ENCODE results near the gene PHETA1.

The PHETA1 gene

DNA sequence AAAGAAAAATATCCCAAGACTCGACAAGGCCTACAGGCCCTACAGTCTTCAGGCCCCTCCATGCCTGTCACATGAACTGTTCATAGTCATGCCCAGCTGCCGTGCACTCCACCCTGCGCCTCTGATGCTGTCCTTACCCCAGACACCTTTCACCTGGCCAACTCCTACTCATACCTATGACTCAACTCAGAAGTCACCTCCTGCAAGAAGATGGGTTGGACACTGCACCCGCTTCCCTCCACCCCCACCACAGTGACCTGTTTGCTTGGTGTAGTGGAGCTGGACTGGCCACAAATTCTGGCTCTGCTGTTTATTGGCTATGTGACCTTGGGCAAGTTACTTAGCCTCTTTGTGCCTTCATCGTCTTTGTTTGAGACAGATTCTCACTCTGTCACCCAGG, 56.2 kb downstream of the PHETA1 start:
- H3K27ac ChIP-seq (ENCODE audit: insufficient read depth, low read length, poor library complexity, severe bottlenecking) = no peak overlapping the region
- H3K36me3 ChIP-seq (ENCODE audit: control insufficient read depth, insufficient read depth, low read length) = no peaks in the 10 kb centered on the region
- DNase-seq = no peak
- no peak overlapping the region for H3K4me3 ChIP-seq (ENCODE audit: insufficient read depth, low read depth, low read length, poor library complexity, severe bottlenecking)
- H3K27me3 ChIP-seq (replicated peaks; ENCODE audit: control insufficient read depth, insufficient read depth, low read length, poor library complexity, severe bottlenecking) = no peaks in the 10 kb centered on the region
- H3K9me3 ChIP-seq (ENCODE audit: control insufficient read depth, low read length) = no peaks in the 10 kb centered on the region
- H3K4me1 ChIP-seq (ENCODE audit: control insufficient read depth, insufficient read depth, low read length, poor library complexity, severe bottlenecking) = no peaks in the 10 kb centered on the region

- H3K9me3 ChIP-seq (ENCODE audit: control insufficient read depth, low read length) = no peaks in the 10 kb centered on the region
- no peaks in the 10 kb centered on the region for H3K4me1 ChIP-seq (ENCODE audit: control insufficient read depth, insufficient read depth, low read length, poor library complexity, severe bottlenecking)
- no peaks in the 10 kb centered on the region for H3K27me3 ChIP-seq (replicated peaks; ENCODE audit: control insufficient read depth, insufficient read depth, low read length, poor library complexity, severe bottlenecking)
- no peaks in the 10 kb centered on the region for H3K36me3 ChIP-seq (ENCODE audit: control insufficient read depth, insufficient read depth, low read length)
- DNase-seq = no peak
- H3K4me3 ChIP-seq (ENCODE audit: insufficient read depth, low read depth, low read length, poor library complexity, severe bottlenecking) = no peak overlapping the region
- no peak overlapping the region for H3K27ac ChIP-seq (ENCODE audit: insufficient read depth, low read length, poor library complexity, severe bottlenecking)
Measured at GRCh38 chr12:111312016-111312415, 56.9 kb downstream of the PHETA1 start.

- DNase-seq = no peak
- H3K27ac ChIP-seq (ENCODE audit: insufficient read depth, low read length, poor library complexity, severe bottlenecking) = no peak overlapping the region
- H3K36me3 ChIP-seq (ENCODE audit: control insufficient read depth, insufficient read depth, low read length) = no peaks in the 10 kb centered on the region
- no peaks in the 10 kb centered on the region for H3K4me1 ChIP-seq (ENCODE audit: control insufficient read depth, insufficient read depth, low read length, poor library complexity, severe bottlenecking)
- H3K27me3 ChIP-seq (replicated peaks; ENCODE audit: control insufficient read depth, insufficient read depth, low read length, poor library complexity, severe bottlenecking) = no peaks in the 10 kb centered on the region
- no peaks in the 10 kb centered on the region for H3K9me3 ChIP-seq (ENCODE audit: control insufficient read depth, low read length)
- H3K4me3 ChIP-seq (ENCODE audit: insufficient read depth, low read depth, low read length, poor library complexity, severe bottlenecking) = no peak overlapping the region
Measured at GRCh38 chr12:111311011-111311410, 57.9 kb downstream of the PHETA1 start.

Measured in effector memory CD4-positive, alpha-beta T cell (primary cell).